Lung (tissue), 12 donors: ENCODE results near the gene PIEZO1. TPM values are rescaled to one million over a fixed set of nuclear protein-coding genes. Genes with fewer than 3 reads are reported as not detected.
"Not testable (repeated sequence)": the region's sequence is repeated elsewhere in the genome, so short reads cannot be mapped to it uniquely, and the experiment has no call there.

Experiments
- ATAC-seq: fragments of 200-7000 bp; cut with Tn5 transposase; one replicate; pipeline ENCODE4 v1.9.1; 2020; ENCODE audit warnings: moderate number of reproducible peaks; ENCODE audit not compliant: insufficient read depth, low FRiP score
- DNase-seq, 3 donors: peaks; one replicate each; pipeline ENCODE4 v3.0.0-alpha.2; 2013 to 2017
- H3K27ac ChIP-seq, 2 donors: one replicate each; pipeline ENCODE4 v1.5.1; 2013; ENCODE audit warnings: mild to moderate bottlenecking in 2 of 2, moderate library complexity in 2 of 2, control low read depth in 1 of 2, inconsistent platforms in 1 of 2, low read depth in 1 of 2, low read length in 1 of 2
- H3K27me3 ChIP-seq, 3 donors: one replicate each; pipeline ENCODE4 v1.5.1; 2013; ENCODE audit warnings: low read length in 2 of 3; ENCODE audit not compliant: control insufficient read depth in 3 of 3, insufficient read depth in 3 of 3
- H3K36me3 ChIP-seq, 4 donors: one replicate each; pipeline ENCODE4 v1.5.1; 2013; ENCODE audit warnings: low read length in 4 of 4, mild to moderate bottlenecking in 1 of 4, moderate library complexity in 1 of 4; ENCODE audit not compliant: control insufficient read depth in 4 of 4, insufficient read depth in 4 of 4
- H3K4me1 ChIP-seq, 5 donors: one replicate each; pipeline ENCODE4 v1.5.1; 2013; ENCODE audit warnings: low read length in 5 of 5, mild to moderate bottlenecking in 2 of 5, moderate library complexity in 1 of 5; ENCODE audit not compliant: control insufficient read depth in 5 of 5, insufficient read depth in 5 of 5
- H3K4me3 ChIP-seq: one replicate; pipeline ENCODE4 v1.5.1; 2013; ENCODE audit warnings: mild to moderate bottlenecking, control low read depth, moderate library complexity
- H3K9ac ChIP-seq, 2 donors: one replicate each; pipeline ENCODE4 v1.5.1; 2013; ENCODE audit warnings: low read length in 2 of 2, control low read depth in 1 of 2; ENCODE audit not compliant: insufficient read depth in 1 of 2
- H3K9me3 ChIP-seq, 4 donors: one replicate each; pipeline ENCODE4 v1.5.1; 2013; ENCODE audit warnings: low read length in 3 of 4, mild to moderate bottlenecking in 1 of 4, moderate library complexity in 1 of 4; ENCODE audit not compliant: control insufficient read depth in 4 of 4, insufficient read depth in 3 of 4
- WGBS, 2 donors: extraction: QIAGEN DNeasy Blood & Tissue Kit; methylation state at CpG; one replicate each; pipeline ENCODE4 v1.1.7; 2013; 5-methylcytosine and 5-hydroxymethylcytosine counted together
- polyA plus RNA-seq, 2 donors: library from polyadenylated mRNA; stranded (reverse); fragments of 200-250 nt; gene quantifications; one replicate each; pipeline ENCODE4 v1.2.1, GENCODE V29; 2013
- total RNA-seq, 2 donors: library from RNA; depleted of rRNA in 1 of 2; stranded (reverse); fragments of >200 nt in 1 of 2; gene quantifications; one replicate each; pipeline ENCODE4 v1.2.1, GENCODE V29; 2014 to 2021
- TF ChIP-seq, protein P1 (sequence below): IDR thresholded peaks from 2 replicates; pipeline ENCODE4 v1.5.1; 2012; ENCODE audit warnings: mild to moderate bottlenecking; ENCODE audit errors: control extremely low read depth, extremely low read depth
- donor health status: control.
- donor health status: control.
- donor health status: Bipolar disorder and iron deficiency.
- donor health status: healthy.
- donor health status: DM: yes; HTN: yes; CAD: no.

The PIEZO1 gene
- total and polyA plus RNA-seq, 4 donors, result 113 to 207 (median 190) TPM

DNA sequence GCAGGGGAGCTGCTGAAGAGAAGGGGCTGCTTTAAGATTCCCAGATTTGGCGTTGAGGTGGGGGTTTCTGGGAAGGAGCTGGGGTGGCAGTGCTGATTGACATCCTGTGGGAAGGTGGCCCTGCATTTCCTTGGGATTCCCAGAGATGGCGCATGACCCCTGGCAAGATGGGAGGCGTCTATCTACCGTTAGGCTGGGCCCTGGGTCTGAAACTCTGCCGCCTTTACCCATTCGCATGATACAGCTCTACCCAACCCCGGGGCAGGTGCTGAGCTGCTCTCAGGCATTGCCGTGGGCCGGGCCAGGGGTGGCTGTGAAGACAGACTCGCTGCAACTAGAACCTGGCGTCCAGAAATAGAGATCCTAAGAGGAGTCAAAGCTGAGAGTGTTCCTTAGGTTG lies 112.2 kb downstream of the PIEZO1 start:
- no peak for ATAC-seq
- no peak overlapping the region for H3K27ac ChIP-seq
- no peak overlapping the region for H3K9ac ChIP-seq
- H3K9me3 ChIP-seq, result no peaks in the 10 kb centered on the region
- peaks cover 0 to 6% (median 0%) of the 10 kb centered on the region in 4 donors for H3K36me3 ChIP-seq
- TF ChIP-seq, protein P1, sequence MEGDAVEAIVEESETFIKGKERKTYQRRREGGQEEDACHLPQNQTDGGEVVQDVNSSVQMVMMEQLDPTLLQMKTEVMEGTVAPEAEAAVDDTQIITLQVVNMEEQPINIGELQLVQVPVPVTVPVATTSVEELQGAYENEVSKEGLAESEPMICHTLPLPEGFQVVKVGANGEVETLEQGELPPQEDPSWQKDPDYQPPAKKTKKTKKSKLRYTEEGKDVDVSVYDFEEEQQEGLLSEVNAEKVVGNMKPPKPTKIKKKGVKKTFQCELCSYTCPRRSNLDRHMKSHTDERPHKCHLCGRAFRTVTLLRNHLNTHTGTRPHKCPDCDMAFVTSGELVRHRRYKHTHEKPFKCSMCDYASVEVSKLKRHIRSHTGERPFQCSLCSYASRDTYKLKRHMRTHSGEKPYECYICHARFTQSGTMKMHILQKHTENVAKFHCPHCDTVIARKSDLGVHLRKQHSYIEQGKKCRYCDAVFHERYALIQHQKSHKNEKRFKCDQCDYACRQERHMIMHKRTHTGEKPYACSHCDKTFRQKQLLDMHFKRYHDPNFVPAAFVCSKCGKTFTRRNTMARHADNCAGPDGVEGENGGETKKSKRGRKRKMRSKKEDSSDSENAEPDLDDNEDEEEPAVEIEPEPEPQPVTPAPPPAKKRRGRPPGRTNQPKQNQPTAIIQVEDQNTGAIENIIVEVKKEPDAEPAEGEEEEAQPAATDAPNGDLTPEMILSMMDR, result no peak
- no peaks in the 10 kb centered on the region for H3K27me3 ChIP-seq
- no peak for DNase-seq
- WGBS, 2 donors, result 72 to 77% methylated on average over 11 of the region's 11 CpGs
- H3K4me3 ChIP-seq, result no peak overlapping the region
- H3K4me1 ChIP-seq, result peaks cover 0 to 2% (median 0%) of the 10 kb centered on the region in 5 donors

DNA sequence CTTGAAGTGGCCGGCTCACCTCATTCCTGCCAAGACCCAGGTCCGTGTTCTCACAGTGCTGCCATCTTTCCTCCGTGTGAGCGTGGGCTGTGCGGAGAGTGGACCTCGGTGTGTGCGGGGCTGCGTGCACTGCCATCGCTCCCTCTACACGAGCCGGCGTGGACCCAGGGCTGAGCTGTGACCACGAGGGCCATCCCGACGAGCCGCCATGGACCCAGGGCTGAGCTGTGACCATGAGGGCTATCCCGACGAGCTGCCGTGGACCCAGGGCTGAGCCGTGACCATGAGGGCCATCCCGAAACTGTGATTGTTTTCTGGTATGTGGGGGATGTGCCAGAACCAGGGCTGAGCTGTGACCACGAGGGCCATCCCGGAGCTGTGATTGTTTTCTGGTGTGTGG lies 113.2 kb downstream of the PIEZO1 start:
- H3K9me3 ChIP-seq, result no peaks in the 10 kb centered on the region
- DNase-seq, result no peak
- TF ChIP-seq, protein P1, result no peak
- H3K9ac ChIP-seq, result no peak overlapping the region
- no peak overlapping the region for H3K4me3 ChIP-seq
- peaks cover 0 to under 1% (median 0%) of the 10 kb centered on the region in 5 donors for H3K4me1 ChIP-seq
- 92 to 95% methylated on average over 23 of the region's 23 CpGs for WGBS, 2 donors
- no peaks in the 10 kb centered on the region for H3K27me3 ChIP-seq
- ATAC-seq, result no peak
- H3K27ac ChIP-seq, result no peak overlapping the region
- peaks cover 0 to 6% (median 0%) of the 10 kb centered on the region in 4 donors for H3K36me3 ChIP-seq

DNA sequence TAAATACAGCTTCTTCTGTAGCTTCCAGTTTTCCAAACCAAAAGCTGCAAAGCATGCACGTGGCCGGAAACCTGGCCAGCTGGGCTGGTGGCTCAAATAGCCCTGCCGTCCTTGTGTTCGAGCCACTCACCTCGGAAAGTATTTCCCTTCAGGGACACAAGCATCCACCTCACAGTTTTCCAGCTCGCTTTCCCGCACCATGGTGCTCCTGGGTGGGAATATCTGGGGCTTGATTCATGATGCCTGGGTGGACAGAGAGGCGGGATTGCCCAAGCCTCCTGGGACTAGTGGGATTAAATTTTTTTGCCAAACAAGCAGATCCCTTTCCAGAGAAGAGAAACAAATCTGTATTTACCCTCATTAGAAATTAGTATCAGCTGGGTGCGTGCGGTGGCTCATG lies 115.0 kb downstream of the PIEZO1 start:
- Histone ChIP-seq H3K27ac (no peak overlapping the region), H3K9ac (no peak overlapping the region), H3K4me3 (no peak overlapping the region), H3K9me3 (no peaks in the 10 kb centered on the region), H3K27me3 (no peaks in the 10 kb centered on the region), H3K4me1 (peaks cover 0 to under 1% (median 0%) of the 10 kb centered on the region in 5 donors), H3K36me3 (peaks cover 0 to 6% (median 0%) of the 10 kb centered on the region in 4 donors)
- TF ChIP-seq, protein P1, result no peak
- ATAC-seq (no peak), DNase-seq (no peak)
- WGBS, 2 donors, result 92 to 93% methylated on average over 10 of the region's 10 CpGs

DNA sequence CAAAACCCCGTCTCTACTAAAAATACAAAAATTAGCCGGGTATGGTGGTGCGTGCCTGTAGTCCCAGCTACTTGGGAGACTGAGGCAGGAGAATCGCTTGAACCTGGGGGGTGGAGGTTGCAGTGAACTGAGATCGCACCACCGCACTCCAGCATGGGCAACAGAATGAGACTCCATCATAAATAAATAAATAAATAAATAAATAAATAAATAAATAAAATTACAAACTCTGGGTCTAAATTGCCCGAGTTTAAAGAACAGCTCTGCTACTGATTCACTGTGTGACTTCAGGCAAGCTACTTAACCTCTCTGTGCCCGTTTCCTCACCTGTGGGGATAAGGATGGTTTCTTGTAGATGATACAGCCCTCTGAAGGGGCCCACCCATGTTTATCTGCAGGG lies 115.5 kb downstream of the PIEZO1 start:
- H3K9ac ChIP-seq, H3K4me1 ChIP-seq, H3K27me3 ChIP-seq, H3K9me3 ChIP-seq, DNase-seq, H3K36me3 ChIP-seq, ATAC-seq, H3K4me3 ChIP-seq, H3K27ac ChIP-seq: not testable (repeated sequence)
- WGBS, 2 donors, result 92 to 96% methylated on average over 8 of the region's 8 CpGs
